GM12878 (cell line): ENCODE measurements around the gene DIRAS1. TPM values are rescaled to one million over a fixed set of nuclear protein-coding genes. Genes with fewer than 3 reads are reported as not detected.

Source experiments
- ATAC-seq: fragments of 200-7000 bp; cut with Tn5 transposase; 3 replicates; pipeline ENCODE4 v1.9.1; 2020; ENCODE audit warnings: mild to moderate bottlenecking, moderate library complexity
- BruUV-seq: library from RNA; stranded (reverse); fragments of 400-500 nt; replicated peaks from 2 replicates; lab custom pipeline; 2021; lab: Mats Ljungman, UMichigan
- CTCF ChIA-PET: fragments of 300-600 bp; sonication (Branson Sonifier 250); formaldehyde crosslinking; extraction: SDS; loops from one replicate; lab custom pipeline; 2021; ENCODE audit warnings: inconsistent platforms; lab: Yijun Ruan, JAX
- POLR2A ChIA-PET: fragments of 350-600 bp; formaldehyde crosslinking; extraction: SDS; loops from one replicate; lab custom pipeline; 2021; ENCODE audit warnings: inconsistent platforms; lab: Charles Lee
- RAD21 ChIA-PET: fragments of 300-600 bp; sonication (Branson Sonifier 250); formaldehyde crosslinking; loops from one replicate; lab custom pipeline; 2023; ENCODE audit warnings: antibody characterized with exemption; ENCODE audit not compliant: unreplicated experiment; lab: Charles Lee
- SMC1A ChIA-PET: fragments of 300-600 bp; sonication (Branson Sonifier 250); formaldehyde crosslinking; loops from one replicate; lab custom pipeline; 2023; ENCODE audit not compliant: unreplicated experiment, uncharacterized antibody; lab: Charles Lee
- DNase-seq: peaks from one replicate; pipeline ENCODE4 v3.0.0-alpha.2; 2011; ENCODE audit warnings: low read depth, low spot score
- FAIRE-seq: peaks from 3 replicates; lab custom pipeline; 2011; peaks lifted over from hg19 to GRCh38; lab: Jason Lieb, UNC
- H2AFZ ChIP-seq: 2 replicates; pipeline ENCODE4 v1.6.0; 2011; ENCODE audit warnings: low read depth, low read length, control low read depth; ENCODE audit not compliant: control insufficient read depth
- H3K27ac ChIP-seq: 2 replicates; pipeline ENCODE4 v1.5.1; 2011; ENCODE audit warnings: control low read depth; ENCODE audit not compliant: control insufficient read depth, insufficient read depth
- H3K27me3 ChIP-seq, 2 experiments: replicated peaks in 1 of 2; 2 replicates each; pipeline versions ENCODE4 v1.6.0 to v1.6.1; 2011; ENCODE audit warnings: low read length in 1 of 2; ENCODE audit not compliant: control insufficient read depth in 2 of 2, insufficient read depth in 2 of 2
- H3K36me3 ChIP-seq, 2 experiments: 2 replicates each; pipeline ENCODE4 v1.5.1; 2011; ENCODE audit warnings: low read length in 1 of 2; ENCODE audit not compliant: control insufficient read depth in 2 of 2, insufficient read depth in 2 of 2
- H3K4me1 ChIP-seq: 2 replicates; pipeline ENCODE4 v1.6.1; 2011; ENCODE audit warnings: mild to moderate bottlenecking, low read length, moderate library complexity, mixed read lengths; ENCODE audit not compliant: control insufficient read depth, insufficient read depth
- H3K4me2 ChIP-seq: 2 replicates; pipeline ENCODE4 v1.6.0; 2011; ENCODE audit warnings: control low read depth; ENCODE audit not compliant: control insufficient read depth, insufficient read depth
- H3K4me3 ChIP-seq: fragments of 200-600 bp; sonication (generic); 2 replicates; pipeline ENCODE4 v1.5.1; 2016
- H3K79me2 ChIP-seq: 2 replicates; pipeline ENCODE4 v1.6.0; 2011; ENCODE audit warnings: low read length; ENCODE audit not compliant: control insufficient read depth, insufficient read depth
- H3K9ac ChIP-seq: 2 replicates; pipeline ENCODE4 v1.8.0; 2011; ENCODE audit warnings: low read length, control low read depth, mixed read lengths; ENCODE audit not compliant: control insufficient read depth, insufficient read depth
- H3K9me3 ChIP-seq: replicated peaks from 3 replicates; pipeline ENCODE4 v1.5.1; 2011; ENCODE audit warnings: mild to moderate bottlenecking, low read length; ENCODE audit not compliant: control insufficient read depth, insufficient read depth
- H4K20me1 ChIP-seq: 2 replicates; pipeline ENCODE4 v1.6.0; 2011; ENCODE audit not compliant: control insufficient read depth, insufficient read depth
- E2F4 ChIP-seq: IDR thresholded peaks from 2 replicates; pipeline ENCODE4 v1.6.1; 2012; ENCODE audit warnings: low read depth, low read length, improper control_type of control experiment
- MEF2A ChIP-seq: IDR thresholded peaks from 2 replicates; pipeline ENCODE4 v1.6.1; 2011; ENCODE audit warnings: low read depth, mild to moderate bottlenecking, low read length, moderate library complexity; ENCODE audit not compliant: insufficient read depth
- POLR2A ChIP-seq: IDR thresholded peaks from 2 replicates; pipeline ENCODE4 v1.6.1; 2011; ENCODE audit warnings: low read depth, mild to moderate bottlenecking, low read length
- RAD51 ChIP-seq: fragments of 450-650 bp; IDR thresholded peaks from 2 replicates; pipeline ENCODE4 v1.6.1; 2016; ENCODE audit warnings: moderate library complexity, mild to moderate bottlenecking, inconsistent platforms
- WGBS: methylation state at CpG from one replicate; pipeline ENCODE4 v1.1.6; 2016; ENCODE audit warnings: low lambda C conversion rate; ENCODE audit not compliant: insufficient replicate concordance, insufficient coverage; ENCODE audit errors: missing lambda C conversion rate; 5-methylcytosine and 5-hydroxymethylcytosine counted together
- in situ Hi-C: fragments of 300-500 bp; cut with MboI; formaldehyde crosslinking; loops from 9 replicates; pipeline ENCODE4 v1.14.3; 2018; ENCODE audit warnings: mixed read lengths
- intact Hi-C: fragments of 100-400 bp; cut with micrococcal nuclease; formaldehyde crosslinking; loops from one replicate; pipeline ENCODE4 v1.14.2; 2022; ENCODE audit not compliant: unreplicated experiment
- polyA plus RNA-seq, 11 experiments: library from polyadenylated mRNA; depleted of rRNA in 4 of 11; unstranded in 6 of 11; stranded (reverse) in 5 of 11; fragments of >200 nt; fragmentation: Nextera tagmentation in 4 of 11; fragmentation: Illumina TruSeq in 1 of 11; extraction: Ambion mirVana in 4 of 11; extraction: Trizol in 1 of 11; gene quantifications; 1 replicate in 1 of 11; 2 replicates in 10 of 11; pipeline versions ENCODE4 v1.2.1 to v1.2.3, GENCODE V29; 2011 to 2016; ENCODE audit warnings: inconsistent platforms in 2 of 11, missing spikeins in 2 of 11, low read depth in 1 of 11
- total RNA-seq, 4 experiments: library from RNA; depleted of rRNA in 3 of 4; stranded (reverse); fragments of >200 nt in 3 of 4; fragmentation: Illumina TruSeq in 1 of 4; extraction: Trizol in 1 of 4; gene quantifications; 2 replicates each; pipeline versions ENCODE4 v1.2.1 to v1.2.3, GENCODE V29; 2013 to 2021

The DIRAS1 gene
- total and polyA plus RNA-seq, 10 of the 15 experiments (the other 5 are each of a cell fraction or from before 2014, with no cell fraction given): 0.04 to 0.18 (median 0.08) TPM; not detected in 3

DNA sequence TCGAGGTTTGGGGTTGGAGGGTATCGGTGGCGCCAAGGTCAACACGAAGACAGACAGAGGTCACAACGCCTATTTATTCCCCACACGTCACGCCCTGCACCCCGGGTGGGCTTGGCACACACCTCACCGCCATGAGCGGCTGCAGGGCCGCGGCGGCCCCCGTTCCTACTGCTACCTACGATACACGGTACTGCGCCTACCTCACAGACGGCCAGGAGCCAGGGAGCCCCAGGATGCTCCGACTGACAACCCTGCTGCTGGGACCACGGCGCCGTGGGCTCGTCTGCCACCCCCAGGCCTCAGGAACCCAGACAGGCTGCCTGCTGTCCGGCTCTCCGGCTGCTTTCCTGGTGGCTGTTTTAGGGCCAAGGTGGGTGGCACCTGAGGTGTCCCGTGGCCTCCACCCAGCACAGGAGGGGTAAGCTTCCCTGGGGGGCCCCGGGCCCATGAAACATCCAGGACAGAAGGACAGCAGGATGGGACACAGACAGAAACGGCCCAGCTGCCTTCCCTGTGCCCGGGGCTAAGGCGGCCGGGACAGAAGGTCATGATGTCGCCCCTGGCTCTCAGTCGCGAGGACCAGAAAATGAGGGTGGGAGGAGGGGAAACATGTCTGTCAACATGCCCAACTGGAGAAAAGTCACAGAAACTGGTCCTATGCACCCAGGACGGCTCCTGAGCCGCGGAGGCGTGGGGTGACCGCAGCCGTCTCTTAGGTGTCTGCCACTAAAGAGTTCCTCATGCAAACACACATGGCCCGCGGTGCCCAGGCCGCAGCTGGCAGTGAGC lies 33.7 kb upstream of the DIRAS1 start:
- ATAC-seq: no peak
- TF ChIP-seq E2F4 (no peak), MEF2A (no peak), RAD51 (no peak), POLR2A (0 out of 2 replicates have a peak, but pooled peaks have one; percentile 20)
- TF ChIP-seq, all 136 proteins: peak for 1
- Histone ChIP-seq H4K20me1 (no peaks in the 10 kb centered on the region), H3K4me3 (no peak overlapping the region), H3K36me3 (peaks cover 8 to 18% of the 10 kb centered on the region in 2 experiments; a peak in 3 of 4 replicates), H3K9me3 (no peaks in the 10 kb centered on the region), H3K9ac (no peak overlapping the region), H3K27ac (no peak overlapping the region), H3K79me2 (no peaks in the 10 kb centered on the region), H3K4me1 (no peaks in the 10 kb centered on the region; the same call in 1 of the 2 replicates), H3K27me3 (no peaks in the 10 kb centered on the region), H2AFZ (no peak overlapping the region), H3K4me2 (no peak overlapping the region)
- SMC1A ChIA-PET: no interaction called here
- CTCF ChIA-PET: interaction anchor here (1.0 kb wide), 1 partner anchor 107 kb away, joined by 3 read pairs; no protein-coding TSS in a partner anchor
- POLR2A ChIA-PET: no interaction called here
- 90% methylated on average over 43 of the region's 43 CpGs for whole genome bisulfite sequencing
- TSS peak; percentile 45 for BruUV-seq
- DNase-seq (no peak), FAIRE-seq (no peak)
- in situ Hi-C loops (loop anchor here (5.0 kb wide), 1 partner anchor 288 kb away; no protein-coding TSS in a partner anchor), intact Hi-C loops (no loop called here)
- RAD21 ChIA-PET: no interaction called here
